Astrocyte (in vitro differentiated cells and primary cell): Measurements from ENCODE around the gene PVALEF.

Experiments used
- CTCF ChIP-seq: IDR thresholded peaks from 2 replicates; pipeline ENCODE4 v1.5.1; 2011; ENCODE audit warnings: low read depth, mild to moderate bottlenecking, inconsistent platforms, low read length, moderate library complexity; ENCODE audit not compliant: insufficient read depth
- EZH2 ChIP-seq: IDR thresholded peaks from 2 replicates; pipeline ENCODE4 v1.6.1; 2012; ENCODE audit warnings: mild to moderate bottlenecking, low read length, inconsistent platforms; ENCODE audit not compliant: insufficient read depth

- no peak for TF ChIP-seq CTCF
- TF ChIP-seq EZH2 = no peak
Measured at GRCh38 chr17:81132197-81132540, 33.1 kb upstream of the PVALEF start.
